ENCODE measurements around the gene TSPO.
"Not testable (repeated sequence)": the region's sequence is repeated elsewhere in the genome, so short reads cannot be mapped to it uniquely, and the experiment has no call there.

GRCh38 chr22:43104056-43104625 is 47.2 kb upstream of the TSPO start:
- TF ChIP-seq CTCF (IDR thresholded peaks at IDR 0.05); SIN3A (IDR thresholded peaks at IDR 0.05; ENCODE audit: borderline replicate concordance, insufficient read depth, low read depth, low read length); POLR2AphosphoS5 (IDR thresholded peaks at IDR 0.05; ENCODE audit: low read depth, low read length); REST (IDR thresholded peaks at IDR 0.05; ENCODE audit: insufficient read depth in 1 of 2, low read depth in 2 of 2, low read length in 1 of 2); TCF7L2 (IDR thresholded peaks at IDR 0.05; ENCODE audit: low read depth, low read length): not testable (repeated sequence)

Measured in Panc1 (cell line).